Measurements from ENCODE around the gene SUGCT. TPM values are rescaled to one million over a fixed set of nuclear protein-coding genes. Genes with fewer than 3 reads are reported as not detected.

SUGCT gene
- polyA plus RNA-seq, 3 donors = 11.2 to 15.4 (median 12.3) TPM

GRCh38 chr7:40755438-40755837 lies 620.6 kb downstream of the SUGCT start:
- DNase-seq (ENCODE audit: low read depth in 3 of 3, low spot score in 2 of 3) = no peak

GRCh38 chr7:40757109-40757508 lies 622.3 kb downstream of the SUGCT start:
- no peak for DNase-seq (ENCODE audit: low read depth in 3 of 3, low spot score in 2 of 3)

DNA sequence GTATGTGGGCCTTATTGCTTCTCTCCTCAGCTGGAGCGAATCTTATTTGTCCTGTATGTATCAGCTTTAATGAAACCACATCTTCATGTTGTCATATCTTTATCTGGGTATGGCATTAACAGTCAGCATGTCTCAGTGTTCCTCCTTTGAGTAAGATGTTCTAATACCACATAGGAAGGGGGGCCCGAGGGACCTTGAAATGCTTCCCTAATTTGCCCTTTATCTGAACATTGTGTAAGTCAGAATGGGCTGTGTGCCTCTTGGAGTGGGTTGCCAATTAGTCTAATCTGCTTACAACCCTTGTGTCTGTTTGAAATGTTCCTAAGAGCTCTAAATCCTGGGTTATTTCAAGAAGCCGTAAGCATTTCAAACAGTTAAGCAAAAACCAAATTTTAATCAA lies 623.8 kb downstream of the SUGCT start:
- DNase-seq (ENCODE audit: low read depth in 3 of 3, low spot score in 2 of 3) = no peak

DNA sequence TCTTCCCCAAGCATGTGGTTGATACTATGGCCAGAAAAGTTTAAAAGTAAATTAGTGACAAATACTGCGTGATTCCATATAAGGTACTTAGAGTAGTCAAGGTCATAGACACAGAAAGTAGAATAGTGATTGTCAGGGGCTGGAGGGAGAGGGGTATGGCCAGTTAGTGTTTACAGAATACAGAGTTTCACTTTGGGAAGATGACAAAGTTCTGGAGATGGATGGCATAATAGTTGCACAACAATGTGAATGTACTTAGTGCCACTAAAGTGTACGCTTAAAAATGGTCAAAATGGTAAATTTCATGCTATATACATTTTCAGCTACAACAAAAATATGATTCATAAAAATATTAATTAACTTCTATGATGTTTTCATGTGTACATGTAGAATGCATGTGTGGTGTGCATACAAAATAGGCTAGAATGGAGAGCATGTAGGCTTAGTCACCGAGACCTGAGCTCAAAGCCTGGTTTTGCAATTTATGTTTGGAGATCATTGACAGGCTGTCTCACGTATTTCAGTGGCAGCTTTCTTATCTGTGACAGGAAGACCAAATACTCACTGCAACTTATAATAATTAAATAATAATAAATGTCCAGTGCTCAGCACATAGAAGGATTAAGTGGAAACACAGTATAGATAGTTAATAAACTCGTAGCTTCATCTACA lies 625.6 kb downstream of the SUGCT start:
- no peak for DNase-seq (ENCODE audit: low read depth in 3 of 3, low spot score in 2 of 3)

- no peak for DNase-seq (ENCODE audit: low read depth in 3 of 3, low spot score in 2 of 3)
Measured at GRCh38 chr7:40760987-40761386, 626.2 kb downstream of the SUGCT start.

- no peak for DNase-seq (ENCODE audit: low read depth in 3 of 3, low spot score in 2 of 3)
Measured at GRCh38 chr7:40761762-40762560, 627.2 kb downstream of the SUGCT start.

- DNase-seq (ENCODE audit: low read depth in 3 of 3, low spot score in 2 of 3) = no peak
Measured at GRCh38 chr7:40763319-40764287, 628.8 kb downstream of the SUGCT start.

GRCh38 chr7:40765639-40766038 lies 630.8 kb downstream of the SUGCT start:
- DNase-seq (ENCODE audit: low read depth in 3 of 3, low spot score in 2 of 3) = no peak

DNA sequence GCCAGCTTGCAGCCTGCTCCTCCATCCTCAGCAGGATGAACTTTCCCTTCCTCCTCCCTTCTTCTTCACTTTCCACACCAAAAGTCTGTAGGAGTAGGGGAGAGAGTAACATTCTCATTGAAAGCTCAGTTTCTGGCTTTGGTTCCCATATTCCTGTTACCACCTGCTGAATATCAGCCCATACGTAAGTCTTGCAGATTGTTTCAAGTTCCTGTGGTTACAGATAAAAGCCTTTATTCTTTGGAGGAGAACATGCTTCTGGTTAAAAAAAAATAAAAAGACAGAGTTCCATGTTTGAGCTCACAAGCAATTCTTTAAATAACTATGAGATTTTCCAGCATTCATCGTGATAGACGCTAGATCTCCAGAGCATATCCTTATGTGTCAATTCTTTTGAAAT lies 637.3 kb downstream of the SUGCT start:
- no peak for DNase-seq (ENCODE audit: low read depth in 3 of 3, low spot score in 2 of 3)

DNA sequence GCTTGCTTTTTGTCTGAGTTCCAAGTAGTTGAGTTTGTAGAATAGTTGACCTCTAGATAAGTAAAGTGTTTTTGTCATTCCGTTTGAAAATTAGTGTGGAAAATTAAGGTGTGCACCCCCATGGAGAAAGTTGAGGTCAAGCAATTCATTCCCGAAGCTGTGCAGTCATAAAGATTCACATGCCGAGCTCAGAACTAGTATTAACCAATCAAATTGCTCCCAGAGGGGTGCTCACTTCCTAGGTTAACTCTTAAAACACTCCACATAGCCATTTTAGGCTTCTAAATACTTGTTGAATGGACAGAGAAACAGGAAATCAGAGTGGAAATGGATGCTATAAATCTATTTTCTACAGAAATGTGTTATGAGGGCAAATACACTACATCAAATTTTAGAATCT lies 638.9 kb downstream of the SUGCT start:
- no peak for DNase-seq (ENCODE audit: low read depth in 3 of 3, low spot score in 2 of 3)

- no peak for DNase-seq (ENCODE audit: low read depth in 3 of 3, low spot score in 2 of 3)
Measured at GRCh38 chr7:40775877-40776276, 641.1 kb downstream of the SUGCT start.

DNA sequence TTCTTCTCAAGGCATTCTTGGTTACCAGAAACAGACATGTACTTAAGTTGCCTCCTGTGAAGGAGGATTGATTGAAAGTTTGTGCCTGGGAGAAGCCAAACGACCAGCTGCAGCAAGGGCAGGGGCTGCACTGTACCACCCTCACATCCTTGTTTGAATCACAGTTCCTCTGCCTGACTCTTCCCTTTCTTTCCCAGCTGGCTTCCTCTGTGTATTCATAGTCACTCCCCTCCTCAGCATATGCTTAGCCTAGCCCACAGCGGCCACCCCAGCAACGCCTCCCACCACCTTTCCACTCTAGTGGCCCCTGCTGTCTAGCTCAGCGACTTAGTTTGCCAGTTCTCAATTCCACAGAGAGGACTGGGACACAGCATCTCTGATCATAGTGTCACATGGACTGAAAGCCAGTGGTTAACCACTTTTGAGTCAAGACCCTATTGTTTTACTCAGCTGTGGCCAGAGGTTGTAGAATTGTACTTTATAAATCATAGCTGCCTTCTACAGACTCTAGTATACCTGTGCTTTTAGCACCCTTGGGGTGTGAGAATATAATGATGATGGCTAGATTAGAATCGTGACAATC lies 643.0 kb downstream of the SUGCT start:
- DNase-seq (ENCODE audit: low read depth in 3 of 3, low spot score in 2 of 3) = no peak

- DNase-seq (ENCODE audit: low read depth in 3 of 3, low spot score in 2 of 3) = no peak
Measured at GRCh38 chr7:40780460-40780859, 645.7 kb downstream of the SUGCT start.

DNA sequence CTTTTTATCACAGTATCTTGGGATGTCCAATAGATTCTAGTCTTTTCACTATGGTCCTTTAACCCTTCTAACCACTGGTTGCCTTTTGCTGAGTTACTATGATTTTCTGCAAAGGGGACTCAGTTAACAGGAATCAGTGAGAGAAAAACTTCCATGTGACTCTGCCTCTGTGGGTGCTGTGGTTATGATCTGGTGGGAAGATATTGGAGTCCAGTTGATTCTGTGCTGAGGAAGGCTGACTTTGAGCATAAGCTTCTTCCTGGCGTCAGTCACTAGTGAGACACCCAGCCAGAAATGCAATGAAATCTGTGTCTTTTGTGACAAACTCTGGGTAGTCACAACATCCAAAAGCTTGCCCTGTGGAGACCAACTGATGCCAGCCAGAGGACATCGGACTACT lies 648.0 kb downstream of the SUGCT start:
- DNase-seq (ENCODE audit: low read depth in 3 of 3, low spot score in 2 of 3) = no peak

DNA sequence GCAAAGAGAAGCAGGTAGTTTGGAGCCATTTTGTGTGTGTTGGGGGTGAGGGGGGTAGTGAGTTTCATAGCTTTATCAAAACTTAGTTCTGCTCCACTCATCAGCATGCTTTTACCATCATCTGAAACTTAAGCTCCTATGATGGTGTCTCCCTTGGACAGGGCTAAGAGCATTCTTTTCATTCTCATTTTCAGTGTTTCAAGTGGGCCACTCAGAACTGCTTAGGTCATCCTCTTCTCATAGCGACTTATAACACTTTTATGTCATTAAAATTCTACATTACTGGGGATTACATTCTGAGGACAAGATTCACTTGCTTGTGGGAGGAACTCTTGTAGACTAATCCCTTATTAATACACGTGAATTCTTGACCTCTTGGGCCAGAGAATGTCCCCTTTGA lies 649.4 kb downstream of the SUGCT start:
- DNase-seq (ENCODE audit: low read depth in 3 of 3, low spot score in 2 of 3) = no peak

DNA sequence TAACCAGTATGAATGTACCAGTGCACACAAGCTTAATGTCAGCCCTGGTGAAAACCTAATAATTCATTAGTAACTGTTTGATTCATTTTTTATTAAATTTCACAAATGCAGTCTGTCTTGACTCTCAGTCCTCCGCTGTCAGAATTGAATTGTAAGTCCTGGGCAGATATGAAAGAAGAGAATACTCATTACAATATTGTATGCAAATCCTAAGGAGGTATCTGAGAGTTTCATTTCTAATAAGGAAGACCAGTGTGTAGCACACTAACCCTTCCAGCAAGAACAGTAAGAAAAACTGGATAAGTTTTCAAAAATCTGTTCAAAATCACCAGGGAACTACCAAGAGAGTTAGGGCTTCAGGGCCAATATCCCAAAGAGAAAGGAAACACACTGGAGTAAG lies 652.1 kb downstream of the SUGCT start:
- no peak for DNase-seq (ENCODE audit: low read depth in 3 of 3, low spot score in 2 of 3)

DNA sequence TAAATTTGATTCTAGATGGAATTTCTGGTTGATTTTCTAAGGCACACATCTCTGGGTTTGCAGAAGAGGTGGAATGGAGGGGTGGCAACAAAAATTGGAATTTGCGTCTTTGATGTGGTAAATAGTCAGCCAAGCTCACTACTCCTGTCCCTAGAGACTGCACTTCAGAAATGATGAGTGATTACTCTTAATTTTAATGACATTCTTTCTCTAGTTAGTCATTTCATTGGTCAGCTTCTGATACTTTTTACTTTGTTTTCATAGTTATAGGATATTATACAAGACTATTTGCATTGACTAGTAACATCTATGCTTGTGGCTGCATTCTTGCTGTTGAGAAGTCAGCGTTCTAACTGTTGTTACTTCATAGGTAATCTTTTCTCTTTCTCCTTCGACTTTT lies 658.3 kb downstream of the SUGCT start:
- DNase-seq (ENCODE audit: low read depth in 3 of 3, low spot score in 2 of 3) = no peak

- DNase-seq (ENCODE audit: low read depth in 3 of 3, low spot score in 2 of 3) = no peak
Measured at GRCh38 chr7:40795607-40796006, 660.8 kb downstream of the SUGCT start.

DNA sequence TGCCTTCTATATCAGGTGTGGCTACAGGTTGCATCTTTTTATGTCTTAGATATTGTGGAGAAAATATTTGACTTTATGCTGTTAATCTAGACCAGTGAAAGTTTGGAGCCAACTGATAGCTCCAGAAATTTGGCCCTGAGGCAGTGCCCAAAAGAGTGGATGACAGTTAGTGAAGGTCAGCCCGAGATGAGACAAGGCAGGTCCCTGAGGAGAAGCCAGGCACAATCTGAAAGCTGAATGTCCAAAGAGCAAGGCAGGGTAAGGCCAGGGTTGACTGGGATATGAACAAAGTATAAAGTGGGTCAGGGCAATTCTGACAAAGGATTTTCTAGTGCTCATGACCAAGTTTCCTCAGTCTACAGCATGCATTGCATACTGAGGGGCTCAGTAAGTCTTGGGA lies 661.9 kb downstream of the SUGCT start:
- no peak for DNase-seq (ENCODE audit: low read depth in 3 of 3, low spot score in 2 of 3)

- no peak for DNase-seq (ENCODE audit: low read depth in 3 of 3, low spot score in 2 of 3)
Measured at GRCh38 chr7:40798613-40799012, 663.8 kb downstream of the SUGCT start.
